Measurements from ENCODE around the gene GATB.

GATB gene

DNA sequence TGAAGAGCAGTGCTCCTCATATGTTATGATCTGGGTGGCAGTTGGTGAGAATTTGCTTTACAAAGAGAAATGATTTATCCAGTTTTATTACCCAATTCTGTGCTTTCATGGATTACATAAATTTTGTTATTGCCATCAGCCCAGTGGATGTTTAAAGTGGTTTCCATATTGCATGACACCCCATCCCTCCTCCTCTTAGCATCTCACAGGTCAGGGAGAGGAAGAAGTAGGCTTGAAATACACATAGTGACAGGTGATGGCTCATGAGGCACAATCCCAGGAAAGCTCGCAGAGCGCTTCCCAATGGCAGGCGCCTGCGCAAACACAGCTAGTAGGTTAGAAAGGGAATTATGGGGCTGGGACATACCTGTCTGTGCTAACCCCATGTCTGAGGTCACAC is 47.7 kb upstream of the GATB start:
- no peak for ATAC-seq
- TF ChIP-seq ZFP30 (CRISPR knock-in tag; IDR thresholded peaks at IDR 0.05) (no peak), GLIS3 (CRISPR knock-in tag; IDR thresholded peaks at IDR 0.05) (no peak), CSDC2 (CRISPR knock-in tag; IDR thresholded peaks at IDR 0.05) (no peak)

DNA sequence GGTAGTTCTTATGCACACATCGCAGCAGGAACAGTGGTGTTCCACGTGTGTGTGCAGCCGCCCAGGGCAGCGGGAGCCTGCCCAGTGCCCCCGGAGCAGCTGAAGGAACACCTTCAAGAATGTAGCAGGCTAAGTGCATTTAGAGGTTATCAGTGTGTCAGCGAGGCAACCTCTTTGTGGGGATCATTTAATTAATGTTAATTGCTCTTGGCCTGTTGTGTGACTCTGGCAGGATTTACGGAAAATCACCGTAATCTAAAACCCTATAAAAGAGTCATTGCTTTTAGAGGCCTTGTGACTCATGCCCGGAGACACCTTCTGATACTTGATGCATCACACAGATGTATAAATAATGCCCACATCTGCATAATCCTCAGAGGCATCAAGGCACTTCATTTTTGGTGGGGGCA is 47.3 kb upstream of the GATB start:
- no peak for ATAC-seq
- no peak for TF ChIP-seq ZNF565 (CRISPR knock-in tag; conservative IDR thresholded peaks at IDR 0.05; ENCODE audit: low read depth)
- TF ChIP-seq ARNTL (CRISPR knock-in tag; IDR thresholded peaks at IDR 0.05; ENCODE audit: borderline replicate concordance, low read depth) = no peak
- TF ChIP-seq, protein P1, sequence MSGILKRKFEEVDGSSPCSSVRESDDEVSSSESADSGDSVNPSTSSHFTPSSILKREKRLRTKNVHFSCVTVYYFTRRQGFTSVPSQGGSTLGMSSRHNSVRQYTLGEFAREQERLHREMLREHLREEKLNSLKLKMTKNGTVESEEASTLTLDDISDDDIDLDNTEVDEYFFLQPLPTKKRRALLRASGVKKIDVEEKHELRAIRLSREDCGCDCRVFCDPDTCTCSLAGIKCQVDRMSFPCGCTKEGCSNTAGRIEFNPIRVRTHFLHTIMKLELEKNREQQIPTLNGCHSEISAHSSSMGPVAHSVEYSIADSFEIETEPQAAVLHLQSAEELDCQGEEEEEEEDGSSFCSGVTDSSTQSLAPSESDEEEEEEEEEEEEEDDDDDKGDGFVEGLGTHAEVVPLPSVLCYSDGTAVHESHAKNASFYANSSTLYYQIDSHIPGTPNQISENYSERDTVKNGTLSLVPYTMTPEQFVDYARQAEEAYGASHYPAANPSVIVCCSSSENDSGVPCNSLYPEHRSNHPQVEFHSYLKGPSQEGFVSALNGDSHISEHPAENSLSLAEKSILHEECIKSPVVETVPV (CRISPR knock-in tag; IDR thresholded peaks at IDR 0.05) = no peak
- TF ChIP-seq, protein P2, sequence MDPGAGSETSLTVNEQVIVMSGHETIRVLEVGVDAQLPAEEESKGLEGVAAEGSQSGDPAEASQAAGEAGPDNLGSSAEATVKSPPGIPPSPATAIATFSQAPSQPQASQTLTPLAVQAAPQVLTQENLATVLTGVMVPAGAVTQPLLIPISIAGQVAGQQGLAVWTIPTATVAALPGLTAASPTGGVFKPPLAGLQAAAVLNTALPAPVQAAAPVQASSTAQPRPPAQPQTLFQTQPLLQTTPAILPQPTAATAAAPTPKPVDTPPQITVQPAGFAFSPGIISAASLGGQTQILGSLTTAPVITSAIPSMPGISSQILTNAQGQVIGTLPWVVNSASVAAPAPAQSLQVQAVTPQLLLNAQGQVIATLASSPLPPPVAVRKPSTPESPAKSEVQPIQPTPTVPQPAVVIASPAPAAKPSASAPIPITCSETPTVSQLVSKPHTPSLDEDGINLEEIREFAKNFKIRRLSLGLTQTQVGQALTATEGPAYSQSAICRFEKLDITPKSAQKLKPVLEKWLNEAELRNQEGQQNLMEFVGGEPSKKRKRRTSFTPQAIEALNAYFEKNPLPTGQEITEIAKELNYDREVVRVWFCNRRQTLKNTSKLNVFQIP (CRISPR knock-in tag; IDR thresholded peaks at IDR 0.05; ENCODE audit: borderline replicate concordance, low read depth) = no peak
- TF ChIP-seq, protein P3, sequence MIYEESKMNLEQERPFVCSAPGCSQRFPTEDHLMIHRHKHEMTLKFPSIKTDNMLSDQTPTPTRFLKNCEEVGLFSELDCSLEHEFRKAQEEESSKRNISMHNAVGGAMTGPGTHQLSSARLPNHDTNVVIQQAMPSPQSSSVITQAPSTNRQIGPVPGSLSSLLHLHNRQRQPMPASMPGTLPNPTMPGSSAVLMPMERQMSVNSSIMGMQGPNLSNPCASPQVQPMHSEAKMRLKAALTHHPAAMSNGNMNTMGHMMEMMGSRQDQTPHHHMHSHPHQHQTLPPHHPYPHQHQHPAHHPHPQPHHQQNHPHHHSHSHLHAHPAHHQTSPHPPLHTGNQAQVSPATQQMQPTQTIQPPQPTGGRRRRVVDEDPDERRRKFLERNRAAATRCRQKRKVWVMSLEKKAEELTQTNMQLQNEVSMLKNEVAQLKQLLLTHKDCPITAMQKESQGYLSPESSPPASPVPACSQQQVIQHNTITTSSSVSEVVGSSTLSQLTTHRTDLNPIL (CRISPR knock-in tag; IDR thresholded peaks at IDR 0.05; ENCODE audit: low read depth) = no peak
- TF ChIP-seq ZC3H10 (CRISPR knock-in tag; IDR thresholded peaks at IDR 0.05) = no peak
- no peak for TF ChIP-seq ZNF8 (CRISPR knock-in tag; IDR thresholded peaks at IDR 0.05)
- TF ChIP-seq OSR1 (CRISPR knock-in tag; IDR thresholded peaks at IDR 0.05) = no peak
- no peak for TF ChIP-seq TOX (CRISPR knock-in tag; IDR thresholded peaks at IDR 0.05; ENCODE audit: borderline replicate concordance)
- no peak for TF ChIP-seq ESRRG (CRISPR knock-in tag; IDR thresholded peaks at IDR 0.05)
- TF ChIP-seq ZNF70 (CRISPR knock-in tag; IDR thresholded peaks at IDR 0.05) = no peak
- TF ChIP-seq PPARA (CRISPR knock-in tag; IDR thresholded peaks at IDR 0.05; ENCODE audit: borderline replicate concordance) = no peak

DNA sequence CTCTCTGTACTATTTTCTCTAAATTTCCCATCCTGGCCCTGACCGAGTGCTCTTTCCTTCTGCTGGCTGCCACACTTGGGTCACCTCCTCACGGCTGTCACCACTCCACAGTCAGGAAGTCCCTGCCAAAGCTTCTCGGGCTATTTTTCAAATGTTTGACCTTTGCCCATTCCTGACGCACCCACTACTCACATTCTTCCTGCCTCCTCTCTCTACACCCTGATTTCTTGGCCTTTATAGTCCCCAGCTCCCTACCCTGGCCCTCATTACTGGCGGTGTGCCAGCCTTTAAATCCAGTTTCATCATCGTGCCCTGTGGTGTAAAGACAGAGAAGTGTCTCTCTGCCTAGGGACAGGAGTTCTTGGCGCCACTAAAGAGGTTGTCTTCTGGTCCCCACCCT is 46.4 kb upstream of the GATB start:
- TF ChIP-seq BACH2 (CRISPR knock-in tag; IDR thresholded peaks at IDR 0.05; ENCODE audit: borderline replicate concordance) (no peak), TCF4 (CRISPR knock-in tag; IDR thresholded peaks at IDR 0.05; ENCODE audit: borderline replicate concordance) (no peak), ZNF565 (CRISPR knock-in tag; conservative IDR thresholded peaks at IDR 0.05; ENCODE audit: low read depth) (no peak), ZNF70 (CRISPR knock-in tag; IDR thresholded peaks at IDR 0.05) (no peak), SNAI2 (CRISPR knock-in tag; IDR thresholded peaks at IDR 0.05) (no peak)
- TF ChIP-seq, protein P3 (CRISPR knock-in tag; IDR thresholded peaks at IDR 0.05; ENCODE audit: low read depth) = no peak
- TF ChIP-seq, protein P4, sequence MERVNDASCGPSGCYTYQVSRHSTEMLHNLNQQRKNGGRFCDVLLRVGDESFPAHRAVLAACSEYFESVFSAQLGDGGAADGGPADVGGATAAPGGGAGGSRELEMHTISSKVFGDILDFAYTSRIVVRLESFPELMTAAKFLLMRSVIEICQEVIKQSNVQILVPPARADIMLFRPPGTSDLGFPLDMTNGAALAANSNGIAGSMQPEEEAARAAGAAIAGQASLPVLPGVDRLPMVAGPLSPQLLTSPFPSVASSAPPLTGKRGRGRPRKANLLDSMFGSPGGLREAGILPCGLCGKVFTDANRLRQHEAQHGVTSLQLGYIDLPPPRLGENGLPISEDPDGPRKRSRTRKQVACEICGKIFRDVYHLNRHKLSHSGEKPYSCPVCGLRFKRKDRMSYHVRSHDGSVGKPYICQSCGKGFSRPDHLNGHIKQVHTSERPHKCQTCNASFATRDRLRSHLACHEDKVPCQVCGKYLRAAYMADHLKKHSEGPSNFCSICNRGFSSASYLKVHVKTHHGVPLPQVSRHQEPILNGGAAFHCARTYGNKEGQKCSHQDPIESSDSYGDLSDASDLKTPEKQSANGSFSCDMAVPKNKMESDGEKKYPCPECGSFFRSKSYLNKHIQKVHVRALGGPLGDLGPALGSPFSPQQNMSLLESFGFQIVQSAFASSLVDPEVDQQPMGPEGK (CRISPR knock-in tag; IDR thresholded peaks at IDR 0.05; ENCODE audit: borderline replicate concordance) = no peak
- ATAC-seq = no peak

DNA sequence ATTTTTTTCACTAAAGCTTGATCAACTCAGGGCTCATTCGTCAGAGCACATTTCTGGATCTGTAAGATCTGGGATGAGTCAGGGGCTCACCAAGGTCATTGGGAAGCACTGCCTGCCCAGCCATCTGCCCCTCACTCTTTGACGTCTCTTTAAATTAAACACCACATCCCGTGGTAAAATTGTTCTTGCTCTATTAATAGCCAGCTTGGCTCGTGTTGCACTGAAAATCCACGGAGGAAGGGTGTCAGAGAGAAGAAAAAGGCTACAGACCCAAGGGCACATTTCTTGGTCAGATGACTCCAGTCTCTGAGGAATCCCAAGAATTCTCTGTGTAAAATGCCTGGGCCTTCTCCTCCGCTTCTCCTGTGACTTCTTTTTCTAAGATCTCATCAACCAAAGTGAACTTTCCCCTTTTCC is 45.7 kb upstream of the GATB start:
- ATAC-seq = peak; percentile 85
- TF ChIP-seq, protein P3 (CRISPR knock-in tag; IDR thresholded peaks at IDR 0.05; ENCODE audit: low read depth) = no peak
- TF ChIP-seq ZFP3 (CRISPR knock-in tag; IDR thresholded peaks at IDR 0.05) (no peak), ARNTL (CRISPR knock-in tag; IDR thresholded peaks at IDR 0.05; ENCODE audit: borderline replicate concordance, low read depth) (no peak), ISL1 (CRISPR knock-in tag; IDR thresholded peaks at IDR 0.05) (no peak), ZC3H10 (CRISPR knock-in tag; IDR thresholded peaks at IDR 0.05) (no peak)
- TF ChIP-seq, protein P4 (CRISPR knock-in tag; IDR thresholded peaks at IDR 0.05; ENCODE audit: borderline replicate concordance) = no peak
